ENCODE measurements around the gene GRK7.

- TF ChIP-seq POLR2AphosphoS5 (IDR thresholded peaks at IDR 0.05; ENCODE audit: insufficient read depth in 1 of 2, low read depth in 1 of 2), result no peak
- no peak for TF ChIP-seq POLR2A (IDR thresholded peaks at IDR 0.05)
- TF ChIP-seq, protein P1, sequence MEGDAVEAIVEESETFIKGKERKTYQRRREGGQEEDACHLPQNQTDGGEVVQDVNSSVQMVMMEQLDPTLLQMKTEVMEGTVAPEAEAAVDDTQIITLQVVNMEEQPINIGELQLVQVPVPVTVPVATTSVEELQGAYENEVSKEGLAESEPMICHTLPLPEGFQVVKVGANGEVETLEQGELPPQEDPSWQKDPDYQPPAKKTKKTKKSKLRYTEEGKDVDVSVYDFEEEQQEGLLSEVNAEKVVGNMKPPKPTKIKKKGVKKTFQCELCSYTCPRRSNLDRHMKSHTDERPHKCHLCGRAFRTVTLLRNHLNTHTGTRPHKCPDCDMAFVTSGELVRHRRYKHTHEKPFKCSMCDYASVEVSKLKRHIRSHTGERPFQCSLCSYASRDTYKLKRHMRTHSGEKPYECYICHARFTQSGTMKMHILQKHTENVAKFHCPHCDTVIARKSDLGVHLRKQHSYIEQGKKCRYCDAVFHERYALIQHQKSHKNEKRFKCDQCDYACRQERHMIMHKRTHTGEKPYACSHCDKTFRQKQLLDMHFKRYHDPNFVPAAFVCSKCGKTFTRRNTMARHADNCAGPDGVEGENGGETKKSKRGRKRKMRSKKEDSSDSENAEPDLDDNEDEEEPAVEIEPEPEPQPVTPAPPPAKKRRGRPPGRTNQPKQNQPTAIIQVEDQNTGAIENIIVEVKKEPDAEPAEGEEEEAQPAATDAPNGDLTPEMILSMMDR (IDR thresholded peaks at IDR 0.05), result no peak
Measured at GRCh38 chr3:141737678-141738021, 25.6 kb upstream of the GRK7 start.

Data from vagina (tissue), 2 donors.